GM12801 (cell line): ENCODE data around the gene WDR43.

Experiments used
- CTCF ChIP-seq: IDR thresholded peaks from one replicate; pipeline ENCODE4 v1.5.1; 2011; ENCODE audit warnings: control low read depth; ENCODE audit not compliant: insufficient read length; ENCODE audit errors: extremely low read depth

WDR43 gene

GRCh38 chr2:28871620-28872019 is 22.8 kb upstream of the WDR43 start:
- TF ChIP-seq CTCF: no peak

GRCh38 chr2:28880193-28880592 is 14.3 kb upstream of the WDR43 start:
- TF ChIP-seq CTCF: no peak

- TF ChIP-seq CTCF: no peak
Measured at GRCh38 chr2:28893488-28893887, 979 bp upstream of the WDR43 start.

GRCh38 chr2:28895189-28895893 is 874 bp downstream of the WDR43 start:
- no peak for TF ChIP-seq CTCF

- no peak for TF ChIP-seq CTCF
Measured at GRCh38 chr2:28896906-28897305, 2.4 kb downstream of the WDR43 start.

GRCh38 chr2:28898048-28898447 is 3.6 kb downstream of the WDR43 start:
- TF ChIP-seq CTCF: no peak

GRCh38 chr2:28901202-28901601 is 6.7 kb downstream of the WDR43 start:
- TF ChIP-seq CTCF: no peak
